ENCODE measurements around the gene SRSF1. TPM values are rescaled to one million over a fixed set of nuclear protein-coding genes. Genes with fewer than 3 reads are reported as not detected.
A peak's percentile ranks its signal among the peaks of the same experiment; 100 is the strongest.

SRSF1 gene
- total RNA-seq, 1 donor from 2014 or later: 153 TPM

DNA sequence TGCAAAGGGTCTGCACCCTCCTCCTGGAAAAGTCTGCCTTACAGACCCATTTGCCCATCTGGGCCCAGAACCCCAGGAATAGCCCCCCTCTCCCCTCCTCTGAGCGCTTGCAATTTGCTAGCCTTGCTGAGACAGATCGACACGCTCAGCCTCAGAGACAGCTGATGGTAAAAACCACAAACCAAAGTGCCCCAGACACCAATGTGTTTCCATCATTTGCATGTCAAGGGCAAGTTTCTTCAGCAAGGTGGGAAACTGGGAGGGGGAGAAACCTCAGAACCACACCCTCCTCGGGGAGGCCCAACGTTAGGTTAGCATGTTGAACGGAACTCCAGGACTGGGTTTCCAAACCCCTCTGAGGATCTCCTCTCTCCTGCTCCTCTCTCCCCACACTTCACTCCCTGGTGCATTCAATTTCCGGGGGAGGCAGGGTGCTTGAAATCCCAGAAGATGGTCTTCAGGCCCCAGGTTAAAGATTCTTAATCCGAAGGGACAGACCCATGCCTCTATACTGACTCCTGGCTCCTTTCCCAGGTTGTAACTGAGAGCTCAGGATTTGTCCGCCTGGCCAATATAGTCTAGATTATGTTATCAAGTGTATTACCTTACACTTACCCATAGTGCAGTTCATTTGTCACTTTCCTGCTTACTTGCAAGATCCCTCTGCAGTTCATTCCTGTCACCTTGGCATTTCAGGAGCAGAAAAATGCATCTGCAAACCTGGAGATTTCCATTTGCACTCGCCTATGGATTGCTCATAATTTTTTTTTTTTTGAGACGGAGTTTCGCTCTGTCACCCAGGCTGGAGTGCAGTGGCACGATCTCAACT lies 50.5 kb downstream of the SRSF1 start:
- H3K4me1 ChIP-seq: peaks cover 20% of the 10 kb centered on the region
- peak; percentile 31 for DNase-seq
- H3K36me3 ChIP-seq: no peaks in the 10 kb centered on the region
- no peak overlapping the region for H3K27ac ChIP-seq
- intact Hi-C loops (cut with DNase I): no loop called here
- TF ChIP-seq, protein P1, sequence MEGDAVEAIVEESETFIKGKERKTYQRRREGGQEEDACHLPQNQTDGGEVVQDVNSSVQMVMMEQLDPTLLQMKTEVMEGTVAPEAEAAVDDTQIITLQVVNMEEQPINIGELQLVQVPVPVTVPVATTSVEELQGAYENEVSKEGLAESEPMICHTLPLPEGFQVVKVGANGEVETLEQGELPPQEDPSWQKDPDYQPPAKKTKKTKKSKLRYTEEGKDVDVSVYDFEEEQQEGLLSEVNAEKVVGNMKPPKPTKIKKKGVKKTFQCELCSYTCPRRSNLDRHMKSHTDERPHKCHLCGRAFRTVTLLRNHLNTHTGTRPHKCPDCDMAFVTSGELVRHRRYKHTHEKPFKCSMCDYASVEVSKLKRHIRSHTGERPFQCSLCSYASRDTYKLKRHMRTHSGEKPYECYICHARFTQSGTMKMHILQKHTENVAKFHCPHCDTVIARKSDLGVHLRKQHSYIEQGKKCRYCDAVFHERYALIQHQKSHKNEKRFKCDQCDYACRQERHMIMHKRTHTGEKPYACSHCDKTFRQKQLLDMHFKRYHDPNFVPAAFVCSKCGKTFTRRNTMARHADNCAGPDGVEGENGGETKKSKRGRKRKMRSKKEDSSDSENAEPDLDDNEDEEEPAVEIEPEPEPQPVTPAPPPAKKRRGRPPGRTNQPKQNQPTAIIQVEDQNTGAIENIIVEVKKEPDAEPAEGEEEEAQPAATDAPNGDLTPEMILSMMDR (IDR thresholded peaks at IDR 0.05): no peak
- H3K27me3 ChIP-seq: no peaks in the 10 kb centered on the region
- H3K9me3 ChIP-seq: no peaks in the 10 kb centered on the region
- no peak for ATAC-seq
- peak overlapping the region; percentile 62 for H3K4me3 ChIP-seq

DNA sequence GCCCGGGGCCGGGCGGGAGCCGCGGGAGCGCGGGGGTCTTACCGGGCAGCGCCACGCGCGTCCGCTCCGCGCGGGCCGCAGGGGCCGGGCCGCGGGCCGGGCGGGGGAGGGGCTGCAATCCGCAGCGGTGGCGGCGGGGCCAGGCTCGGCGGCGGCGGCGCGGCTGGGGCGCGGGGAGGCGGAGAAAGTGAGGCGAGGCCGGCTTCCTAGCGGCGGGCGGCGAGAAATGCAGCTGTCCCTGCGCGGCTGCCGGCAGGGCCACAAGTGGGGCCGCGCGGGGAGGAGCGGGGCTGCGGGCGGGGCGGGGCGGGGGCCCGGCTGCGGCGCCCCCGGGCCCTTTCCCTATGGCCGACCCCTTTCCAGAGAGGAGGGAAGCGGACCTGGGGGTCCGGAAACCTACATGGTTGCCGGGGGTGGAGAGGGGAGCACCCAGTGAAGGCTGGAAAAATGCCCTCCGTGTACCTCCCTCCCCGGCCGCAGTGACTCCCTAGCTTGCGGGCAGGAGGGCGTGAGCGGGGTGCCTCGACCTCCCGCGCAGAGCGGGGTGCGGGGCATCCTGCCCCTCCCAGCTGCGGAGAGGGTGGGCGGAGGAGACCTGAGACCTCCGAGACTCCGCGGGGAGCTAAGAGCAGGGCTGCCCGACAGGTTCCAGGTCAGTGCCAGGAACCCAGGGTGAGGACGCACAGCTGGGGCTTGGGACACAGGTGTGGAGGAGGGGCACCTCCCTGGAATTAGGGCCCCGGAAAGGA lies 51.7 kb downstream of the SRSF1 start, which contains the start of gene CUEDC1:
Gene CUEDC1 (minus strand): TSS at position 230 of the 749 bp plus-strand sequence. CDS start 69,848 bp downstream, outside the sequence.
- Histone ChIP-seq H3K9me3 (no peaks in the 10 kb centered on the region), H3K27me3 (no peaks in the 10 kb centered on the region), H3K4me1 (peaks cover 24% of the 10 kb centered on the region), H3K27ac (peak within 1 kb of the TSS; percentile 94), H3K4me3 (peak within 1 kb of the TSS; percentile 72), H3K36me3 (no peaks in the 10 kb centered on the region)
- ATAC-seq (peak; percentile 91), DNase-seq (peak; percentile 94)
- intact Hi-C loops (cut with DNase I): no loop called here
- TF ChIP-seq, protein P1 (IDR thresholded peaks at IDR 0.05): peak; percentile 28

DNA sequence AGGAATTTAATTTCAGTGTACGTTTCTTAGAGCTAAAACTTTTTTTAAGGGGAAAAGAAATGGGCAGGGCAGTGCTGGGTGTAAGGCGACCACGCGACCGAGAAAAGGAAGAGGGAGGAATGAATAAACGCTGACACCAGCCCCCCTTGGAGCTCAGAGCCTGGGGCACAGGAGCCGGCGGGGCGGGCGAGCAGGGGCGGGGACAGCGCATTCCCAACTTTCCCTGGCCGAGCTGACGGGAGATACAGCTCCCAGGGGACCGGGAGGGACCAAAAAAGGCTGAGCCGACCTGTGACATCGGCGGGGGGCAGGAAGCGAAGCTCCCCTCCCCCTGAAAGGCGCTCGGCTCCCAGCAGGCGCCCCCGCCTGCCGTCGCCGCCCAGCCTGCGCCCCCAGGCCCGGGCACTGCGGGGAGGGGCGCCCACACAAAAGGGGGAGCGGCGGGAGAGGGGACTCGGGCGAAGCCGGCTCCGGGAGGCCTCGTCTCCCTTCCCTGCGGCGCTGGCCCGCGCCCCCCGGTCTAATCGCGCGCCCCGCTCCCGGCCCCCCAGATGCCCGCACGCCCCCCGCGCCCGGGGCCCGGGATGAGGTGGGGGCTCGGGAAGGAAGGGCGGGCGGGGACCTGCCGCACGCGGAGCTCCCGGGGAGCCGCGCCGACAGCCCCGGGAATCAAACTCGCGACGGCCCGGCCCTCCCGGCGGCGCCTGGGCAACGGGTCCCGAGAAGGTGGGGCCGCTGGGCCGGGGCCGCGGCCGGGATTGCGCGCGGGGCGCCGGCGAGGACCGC lies 52.5 kb downstream of the SRSF1 start:
- TF ChIP-seq, protein P1 (IDR thresholded peaks at IDR 0.05): no peak
- H3K27ac ChIP-seq: peak overlapping the region; percentile 94
- no peaks in the 10 kb centered on the region for H3K9me3 ChIP-seq
- intact Hi-C loops (cut with DNase I): no loop called here
- H3K27me3 ChIP-seq: no peaks in the 10 kb centered on the region
- DNase-seq (peak; percentile 82), ATAC-seq (peak; percentile 63)
- peaks cover 32% of the 10 kb centered on the region for H3K4me1 ChIP-seq
- no peaks in the 10 kb centered on the region for H3K36me3 ChIP-seq
- H3K4me3 ChIP-seq: peak overlapping the region; percentile 72

DNA sequence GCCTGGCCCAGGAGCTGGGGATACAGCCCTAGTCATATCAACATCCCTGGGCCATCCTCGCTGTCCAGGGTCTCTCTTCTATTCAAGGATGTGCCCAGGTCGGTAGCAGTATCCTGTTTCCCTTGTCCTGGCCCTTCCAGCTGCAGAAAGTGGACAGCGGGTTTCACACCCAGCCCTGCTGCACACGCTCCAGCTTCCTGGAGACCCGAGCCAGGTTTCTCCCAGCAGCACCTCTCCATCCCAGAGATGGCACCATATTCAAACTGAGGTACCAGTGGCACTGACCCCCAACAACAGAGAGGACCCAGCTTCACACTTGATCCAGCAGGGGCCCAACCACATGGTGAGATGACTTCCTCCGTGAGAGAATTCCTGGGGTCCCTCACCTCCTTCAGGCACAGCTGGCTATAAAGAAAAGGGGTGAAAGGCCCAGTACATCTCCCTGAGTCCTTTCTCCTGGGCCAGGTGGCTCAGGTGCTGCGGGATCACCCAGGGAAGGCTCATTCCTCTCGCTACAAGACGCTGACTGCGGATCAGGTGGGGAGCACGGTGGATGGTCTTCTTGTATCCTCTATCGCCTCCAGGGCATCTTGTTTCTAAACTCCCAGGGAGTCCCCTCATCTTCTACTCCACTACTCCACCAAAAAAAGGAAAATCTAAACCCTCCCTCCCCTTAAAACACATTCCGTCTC lies 53.2 kb downstream of the SRSF1 start:
- intact Hi-C loops (cut with DNase I): no loop called here
- H3K4me1 ChIP-seq: peaks cover 39% of the 10 kb centered on the region

More for the DNA sequence above, 53.2 kb downstream of the SRSF1 start:
- Histone ChIP-seq H3K9me3 (no peaks in the 10 kb centered on the region), H3K4me3 (peak overlapping the region; percentile 72), H3K27me3 (no peaks in the 10 kb centered on the region), H3K27ac (peak overlapping the region; percentile 94), H3K36me3 (no peaks in the 10 kb centered on the region)
- ATAC-seq (no peak), DNase-seq (peak; percentile 57)
- TF ChIP-seq, protein P1 (IDR thresholded peaks at IDR 0.05): no peak

Other genes starting within 250 kb of the SRSF1 start
- gene MRPS23, start 157.2 kb downstream of the SRSF1 start, total RNA-seq: 36.0 TPM
- gene CUEDC1, start 51.8 kb downstream of the SRSF1 start, total RNA-seq: 41.9 TPM
- gene VEZF1, start 19.0 kb downstream of the SRSF1 start, total RNA-seq: 77.1 TPM
- 37.8 TPM for gene DYNLL2, start 76.2 kb upstream of the SRSF1 start, total RNA-seq
- not detected for gene OR4D1, start 141.1 kb upstream of the SRSF1 start, total RNA-seq
- not detected for gene OR4D2, start 159.7 kb upstream of the SRSF1 start, total RNA-seq
- gene EPX, start 185.5 kb upstream of the SRSF1 start, total RNA-seq: not detected
- 15.9 TPM for gene MKS1, start 212.0 kb upstream of the SRSF1 start, total RNA-seq
- gene LPO, start 231.3 kb upstream of the SRSF1 start, total RNA-seq: not detected